HEK293 (cell line): Measurements from ENCODE around the gene CPNE9.

Experiments
- GLI2 ChIP-seq: fragments of 450-650 bp; formaldehyde crosslinking; IDR thresholded peaks from 2 replicates; pipeline ENCODE4; 2017; ENCODE audit warnings: missing biosample characterization, missing genetic modification characterization, low read depth, borderline replicate concordance
- ZBTB20 ChIP-seq: fragments of 450-650 bp; formaldehyde crosslinking; IDR thresholded peaks from 2 replicates; pipeline ENCODE4 v1.5.1; 2016; ENCODE audit warnings: missing biosample characterization, missing genetic modification characterization
- ZNF211 ChIP-seq: fragments of 450-650 bp; formaldehyde crosslinking; IDR thresholded peaks from 2 replicates; pipeline ENCODE4 v1.5.1; 2016; ENCODE audit warnings: low read depth, missing biosample characterization, missing genetic modification characterization
- ZNF292 ChIP-seq: fragments of 450-650 bp; formaldehyde crosslinking; IDR thresholded peaks from 2 replicates; pipeline ENCODE4 v1.5.1; 2016; ENCODE audit warnings: low read depth, missing biosample characterization, missing genetic modification characterization, borderline replicate concordance
- ZNF302 ChIP-seq: fragments of 450-650 bp; formaldehyde crosslinking; IDR thresholded peaks from 2 replicates; pipeline ENCODE4 v1.5.1; 2016; ENCODE audit warnings: missing biosample characterization, missing genetic modification characterization, low read depth
- ZNF324 ChIP-seq: fragments of 450-650 bp; formaldehyde crosslinking; IDR thresholded peaks from 2 replicates; pipeline ENCODE4 v1.5.1; 2016; ENCODE audit warnings: missing biosample characterization, missing genetic modification characterization
- TF ChIP-seq, protein P1 (sequence below): fragments of 450-650 bp; formaldehyde crosslinking; IDR thresholded peaks from 2 replicates; pipeline ENCODE4 v1.5.1; 2016; ENCODE audit warnings: missing biosample characterization, missing genetic modification characterization
- TF ChIP-seq, protein P2 (sequence below): fragments of 450-650 bp; formaldehyde crosslinking; IDR thresholded peaks from 2 replicates; pipeline ENCODE4 v1.5.1; 2016; ENCODE audit warnings: missing biosample characterization, missing genetic modification characterization
- TF ChIP-seq, protein P3 (sequence below): fragments of 450-650 bp; formaldehyde crosslinking; IDR thresholded peaks from 2 replicates; pipeline ENCODE4 v1.5.1; 2016; ENCODE audit warnings: missing biosample characterization, missing genetic modification characterization
- TF ChIP-seq, protein P4 (sequence below): fragments of 450-650 bp; formaldehyde crosslinking; IDR thresholded peaks from 2 replicates; pipeline ENCODE4 v1.5.1; 2016; ENCODE audit warnings: missing biosample characterization, missing genetic modification characterization
- TF ChIP-seq, protein P5 (sequence below): fragments of 450-650 bp; formaldehyde crosslinking; IDR thresholded peaks from 2 replicates; pipeline ENCODE4 v1.5.1; 2016; ENCODE audit warnings: missing biosample characterization, missing genetic modification characterization

DNA sequence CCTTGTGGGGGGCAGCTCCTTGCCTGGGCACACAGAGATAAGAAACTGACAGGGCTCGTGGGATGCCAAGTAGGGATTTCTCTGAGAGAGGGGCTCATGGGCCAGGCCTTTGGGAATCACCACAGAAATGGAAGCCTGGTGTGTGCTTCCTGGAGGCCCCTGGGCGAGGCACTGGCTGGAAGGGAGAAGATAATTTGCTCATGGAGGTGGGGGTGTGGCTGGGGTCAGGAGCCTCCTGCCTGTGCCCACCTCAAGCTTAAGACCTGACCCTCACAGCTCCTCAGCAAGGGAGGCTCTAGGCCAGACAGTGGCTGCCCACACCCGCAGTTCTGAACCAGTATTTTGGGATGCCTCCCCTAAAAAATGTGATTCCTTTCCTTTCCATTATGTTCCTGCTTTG is 16.9 kb upstream of the CPNE9 start:
- TF ChIP-seq, protein P1, sequence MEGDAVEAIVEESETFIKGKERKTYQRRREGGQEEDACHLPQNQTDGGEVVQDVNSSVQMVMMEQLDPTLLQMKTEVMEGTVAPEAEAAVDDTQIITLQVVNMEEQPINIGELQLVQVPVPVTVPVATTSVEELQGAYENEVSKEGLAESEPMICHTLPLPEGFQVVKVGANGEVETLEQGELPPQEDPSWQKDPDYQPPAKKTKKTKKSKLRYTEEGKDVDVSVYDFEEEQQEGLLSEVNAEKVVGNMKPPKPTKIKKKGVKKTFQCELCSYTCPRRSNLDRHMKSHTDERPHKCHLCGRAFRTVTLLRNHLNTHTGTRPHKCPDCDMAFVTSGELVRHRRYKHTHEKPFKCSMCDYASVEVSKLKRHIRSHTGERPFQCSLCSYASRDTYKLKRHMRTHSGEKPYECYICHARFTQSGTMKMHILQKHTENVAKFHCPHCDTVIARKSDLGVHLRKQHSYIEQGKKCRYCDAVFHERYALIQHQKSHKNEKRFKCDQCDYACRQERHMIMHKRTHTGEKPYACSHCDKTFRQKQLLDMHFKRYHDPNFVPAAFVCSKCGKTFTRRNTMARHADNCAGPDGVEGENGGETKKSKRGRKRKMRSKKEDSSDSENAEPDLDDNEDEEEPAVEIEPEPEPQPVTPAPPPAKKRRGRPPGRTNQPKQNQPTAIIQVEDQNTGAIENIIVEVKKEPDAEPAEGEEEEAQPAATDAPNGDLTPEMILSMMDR (tag by site-specific recombination) = no peak
- TF ChIP-seq ZNF324 (tag by site-specific recombination) = no peak
- TF ChIP-seq, protein P2, sequence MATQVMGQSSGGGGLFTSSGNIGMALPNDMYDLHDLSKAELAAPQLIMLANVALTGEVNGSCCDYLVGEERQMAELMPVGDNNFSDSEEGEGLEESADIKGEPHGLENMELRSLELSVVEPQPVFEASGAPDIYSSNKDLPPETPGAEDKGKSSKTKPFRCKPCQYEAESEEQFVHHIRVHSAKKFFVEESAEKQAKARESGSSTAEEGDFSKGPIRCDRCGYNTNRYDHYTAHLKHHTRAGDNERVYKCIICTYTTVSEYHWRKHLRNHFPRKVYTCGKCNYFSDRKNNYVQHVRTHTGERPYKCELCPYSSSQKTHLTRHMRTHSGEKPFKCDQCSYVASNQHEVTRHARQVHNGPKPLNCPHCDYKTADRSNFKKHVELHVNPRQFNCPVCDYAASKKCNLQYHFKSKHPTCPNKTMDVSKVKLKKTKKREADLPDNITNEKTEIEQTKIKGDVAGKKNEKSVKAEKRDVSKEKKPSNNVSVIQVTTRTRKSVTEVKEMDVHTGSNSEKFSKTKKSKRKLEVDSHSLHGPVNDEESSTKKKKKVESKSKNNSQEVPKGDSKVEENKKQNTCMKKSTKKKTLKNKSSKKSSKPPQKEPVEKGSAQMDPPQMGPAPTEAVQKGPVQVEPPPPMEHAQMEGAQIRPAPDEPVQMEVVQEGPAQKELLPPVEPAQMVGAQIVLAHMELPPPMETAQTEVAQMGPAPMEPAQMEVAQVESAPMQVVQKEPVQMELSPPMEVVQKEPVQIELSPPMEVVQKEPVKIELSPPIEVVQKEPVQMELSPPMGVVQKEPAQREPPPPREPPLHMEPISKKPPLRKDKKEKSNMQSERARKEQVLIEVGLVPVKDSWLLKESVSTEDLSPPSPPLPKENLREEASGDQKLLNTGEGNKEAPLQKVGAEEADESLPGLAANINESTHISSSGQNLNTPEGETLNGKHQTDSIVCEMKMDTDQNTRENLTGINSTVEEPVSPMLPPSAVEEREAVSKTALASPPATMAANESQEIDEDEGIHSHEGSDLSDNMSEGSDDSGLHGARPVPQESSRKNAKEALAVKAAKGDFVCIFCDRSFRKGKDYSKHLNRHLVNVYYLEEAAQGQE = no peak
- TF ChIP-seq, protein P3, sequence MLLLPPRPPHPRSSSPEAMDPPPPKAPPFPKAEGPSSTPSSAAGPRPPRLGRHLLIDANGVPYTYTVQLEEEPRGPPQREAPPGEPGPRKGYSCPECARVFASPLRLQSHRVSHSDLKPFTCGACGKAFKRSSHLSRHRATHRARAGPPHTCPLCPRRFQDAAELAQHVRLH (tag by site-specific recombination) = no peak
- TF ChIP-seq ZBTB20 = no peak
- TF ChIP-seq, protein P4, sequence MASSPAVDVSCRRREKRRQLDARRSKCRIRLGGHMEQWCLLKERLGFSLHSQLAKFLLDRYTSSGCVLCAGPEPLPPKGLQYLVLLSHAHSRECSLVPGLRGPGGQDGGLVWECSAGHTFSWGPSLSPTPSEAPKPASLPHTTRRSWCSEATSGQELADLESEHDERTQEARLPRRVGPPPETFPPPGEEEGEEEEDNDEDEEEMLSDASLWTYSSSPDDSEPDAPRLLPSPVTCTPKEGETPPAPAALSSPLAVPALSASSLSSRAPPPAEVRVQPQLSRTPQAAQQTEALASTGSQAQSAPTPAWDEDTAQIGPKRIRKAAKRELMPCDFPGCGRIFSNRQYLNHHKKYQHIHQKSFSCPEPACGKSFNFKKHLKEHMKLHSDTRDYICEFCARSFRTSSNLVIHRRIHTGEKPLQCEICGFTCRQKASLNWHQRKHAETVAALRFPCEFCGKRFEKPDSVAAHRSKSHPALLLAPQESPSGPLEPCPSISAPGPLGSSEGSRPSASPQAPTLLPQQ (tag by site-specific recombination) = no peak
- TF ChIP-seq ZNF292 (tag by site-specific recombination) = no peak
- TF ChIP-seq GLI2 = no peak
- no peak for TF ChIP-seq ZNF302 (tag by site-specific recombination)
- TF ChIP-seq, protein P5, sequence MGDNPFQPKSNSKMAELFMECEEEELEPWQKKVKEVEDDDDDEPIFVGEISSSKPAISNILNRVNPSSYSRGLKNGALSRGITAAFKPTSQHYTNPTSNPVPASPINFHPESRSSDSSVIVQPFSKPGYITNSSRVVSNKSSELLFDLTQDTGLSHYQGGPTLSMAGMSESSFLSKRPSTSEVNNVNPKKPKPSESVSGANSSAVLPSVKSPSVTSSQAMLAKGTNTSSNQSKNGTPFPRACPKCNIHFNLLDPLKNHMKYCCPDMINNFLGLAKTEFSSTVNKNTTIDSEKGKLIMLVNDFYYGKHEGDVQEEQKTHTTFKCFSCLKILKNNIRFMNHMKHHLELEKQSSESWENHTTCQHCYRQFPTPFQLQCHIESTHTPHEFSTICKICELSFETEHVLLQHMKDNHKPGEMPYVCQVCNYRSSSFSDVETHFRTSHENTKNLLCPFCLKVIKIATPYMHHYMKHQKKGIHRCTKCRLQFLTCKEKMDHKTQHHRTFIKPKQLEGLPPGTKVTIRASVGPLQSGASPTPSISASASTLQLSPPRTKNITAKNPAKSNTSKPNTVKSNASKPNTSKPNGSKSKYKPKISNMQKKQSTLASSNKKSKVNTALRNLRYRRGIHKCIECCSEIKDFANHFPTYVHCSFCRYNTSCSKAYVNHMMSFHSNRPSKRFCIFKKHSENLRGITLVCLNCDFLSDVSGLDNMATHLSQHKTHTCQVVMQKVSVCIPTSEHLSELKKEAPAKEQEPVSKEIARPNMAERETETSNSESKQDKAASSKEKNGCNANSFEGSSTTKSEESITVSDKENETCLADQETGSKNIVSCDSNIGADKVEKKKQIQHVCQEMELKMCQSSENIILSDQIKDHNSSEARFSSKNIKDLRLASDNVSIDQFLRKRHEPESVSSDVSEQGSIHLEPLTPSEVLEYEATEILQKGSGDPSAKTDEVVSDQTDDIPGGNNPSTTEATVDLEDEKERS (tag by site-specific recombination) = no peak
- no peak for TF ChIP-seq ZNF211
